ENCODE results near the gene RER1.

The RER1 gene

GRCh38 chr1:2392686-2393085, 1.0 kb downstream of the RER1 start:
- DNase-seq = no peak

DNA sequence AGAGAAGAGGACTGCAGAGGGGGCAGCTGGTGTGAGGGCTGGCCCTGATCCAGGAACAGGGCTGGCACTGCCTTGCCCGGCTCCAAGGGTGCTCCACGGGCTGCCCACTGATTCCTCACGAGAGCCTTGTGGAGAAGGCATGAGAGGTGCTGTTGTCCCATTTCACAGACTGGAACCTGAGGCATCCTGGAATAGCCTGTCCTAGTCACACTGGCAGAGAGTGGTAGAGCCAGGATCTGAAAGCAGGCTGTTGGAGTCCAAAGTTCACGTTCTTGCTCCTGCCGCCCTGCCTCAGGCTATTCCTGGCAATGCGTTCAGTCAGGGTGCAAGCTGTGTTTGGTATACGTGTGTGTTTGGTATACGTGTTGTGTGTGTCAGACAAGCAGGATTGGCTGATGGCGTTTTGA, 1.8 kb downstream of the RER1 start:
- DNase-seq = no peak

DNA sequence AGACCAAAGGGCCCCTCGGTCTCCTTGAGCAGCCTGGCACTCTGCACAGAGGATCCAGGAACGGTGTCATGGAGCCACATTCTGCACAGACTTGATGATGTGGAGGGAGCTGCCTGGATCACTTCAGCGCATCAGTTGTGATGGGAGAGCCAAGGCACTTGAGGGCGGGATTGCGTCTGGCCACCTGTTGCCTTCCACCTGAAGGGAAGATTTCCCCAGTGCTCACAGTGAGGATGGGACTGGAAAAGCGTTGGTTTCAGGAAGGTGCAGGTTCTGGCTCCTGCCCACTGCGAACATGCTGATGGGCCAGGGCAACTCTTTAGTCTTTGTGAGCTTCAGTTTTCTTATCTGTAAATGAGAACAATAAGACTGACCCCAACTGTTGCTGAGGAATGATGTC, 2.6 kb downstream of the RER1 start:
- DNase-seq = no peak

DNA sequence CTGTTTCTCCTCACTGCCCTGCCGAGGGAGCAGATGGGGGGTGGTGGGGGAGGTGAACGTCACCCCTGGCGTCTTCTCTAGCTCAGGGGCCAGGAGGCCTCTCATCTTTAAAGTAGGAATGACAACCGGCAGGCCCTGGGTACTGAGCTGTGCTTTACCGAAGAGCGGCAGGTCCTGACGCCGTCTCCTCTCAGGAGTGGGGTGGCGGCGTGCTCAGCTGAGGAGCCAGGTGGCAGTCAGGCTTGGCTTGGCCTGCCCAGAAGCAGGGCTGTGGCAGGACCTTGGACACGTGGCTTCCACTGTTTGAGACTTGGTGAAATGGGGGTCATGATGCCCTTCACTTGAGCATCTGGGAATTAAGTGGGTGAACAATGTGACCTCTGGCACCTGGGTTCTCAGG, 3.1 kb downstream of the RER1 start:
- DNase-seq = no peak

- DNase-seq = no peak
Observed at GRCh38 chr1:2395245-2395644, 3.6 kb downstream of the RER1 start.

DNA sequence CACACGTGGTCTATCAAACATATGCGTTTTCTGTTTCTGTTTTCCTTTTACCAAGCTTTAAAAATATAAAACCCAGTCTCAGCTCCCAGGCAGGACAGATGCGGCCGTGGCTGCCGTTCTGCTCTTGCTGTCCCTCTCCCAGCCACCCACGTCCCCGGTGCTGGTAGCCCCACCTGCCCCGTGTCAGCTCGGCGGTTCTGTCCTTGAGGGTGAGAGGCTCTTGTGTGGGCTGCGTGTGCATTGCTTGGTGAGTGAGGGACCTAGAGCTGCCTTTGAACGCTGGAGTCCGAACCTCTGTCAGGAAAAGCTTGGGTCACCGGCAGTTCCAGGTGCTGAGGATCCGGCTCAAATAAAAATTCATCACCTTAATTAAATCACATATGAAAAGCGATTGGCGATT, 4.4 kb downstream of the RER1 start:
- DNase-seq = no peak

DNA sequence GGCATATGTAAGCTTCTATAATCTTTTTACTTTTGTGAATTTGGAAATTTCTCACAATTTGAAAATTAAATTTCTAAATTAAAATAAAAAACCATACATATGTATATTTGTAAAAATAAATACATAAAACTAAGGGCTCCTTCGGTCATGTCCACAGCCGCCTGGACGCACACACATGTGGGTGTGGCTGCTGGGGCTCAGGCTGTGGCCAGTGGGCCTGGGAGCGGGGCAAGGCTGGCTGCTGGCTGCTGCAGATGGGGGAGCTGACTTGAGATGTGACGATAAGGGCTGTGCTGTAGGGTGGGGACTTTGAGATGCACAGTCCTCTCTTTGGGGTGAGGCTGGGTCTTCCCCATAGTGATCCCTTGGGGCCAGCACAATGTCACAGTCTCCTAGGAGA, 4.8 kb downstream of the RER1 start:
- DNase-seq = no peak

GRCh38 chr1:2397007-2397679, 5.5 kb downstream of the RER1 start:
- no peak for DNase-seq

DNA sequence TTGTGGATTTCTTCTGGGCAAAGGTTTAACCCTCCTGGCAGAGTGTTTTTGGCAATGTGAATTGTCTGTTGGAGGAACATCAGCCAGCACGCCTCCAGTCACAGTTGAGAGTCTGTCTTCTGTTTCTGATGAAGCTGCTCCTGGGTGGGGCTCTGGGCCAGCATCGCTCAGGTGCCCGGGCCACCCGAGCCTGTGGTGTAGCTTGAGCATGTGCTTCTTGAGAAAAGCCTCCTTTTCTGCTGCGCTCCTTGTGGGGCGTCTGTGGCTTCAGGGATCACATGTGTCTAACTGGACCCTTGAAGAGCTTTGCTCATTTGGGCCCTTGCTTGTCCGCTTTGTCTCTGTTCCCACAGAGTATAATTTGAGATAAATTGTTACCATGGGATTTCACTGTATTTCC, 7.2 kb downstream of the RER1 start:
- no peak for DNase-seq

- DNase-seq = no peak
Observed at GRCh38 chr1:2399890-2400575, 8.4 kb downstream of the RER1 start.

DNA sequence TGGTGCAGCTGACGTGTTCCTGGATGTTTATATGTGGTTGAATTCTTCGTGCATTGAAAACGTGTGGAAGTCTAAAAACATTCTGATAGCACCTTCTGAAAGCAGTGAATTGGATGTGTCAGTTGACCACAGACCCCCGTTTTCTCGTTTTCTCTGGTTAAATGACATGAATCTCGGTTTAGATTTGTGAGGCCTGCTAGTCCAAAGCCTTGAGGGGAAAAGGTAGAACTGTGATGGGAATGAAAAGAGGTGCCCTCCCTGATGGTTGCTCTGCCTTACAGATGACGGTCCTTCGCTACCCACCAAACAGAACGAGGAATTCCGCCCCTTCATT, 8.9 kb downstream of the RER1 start:
- no peak for DNase-seq

GRCh38 chr1:2400950-2401649, 9.5 kb downstream of the RER1 start:
- DNase-seq = no peak

DNA sequence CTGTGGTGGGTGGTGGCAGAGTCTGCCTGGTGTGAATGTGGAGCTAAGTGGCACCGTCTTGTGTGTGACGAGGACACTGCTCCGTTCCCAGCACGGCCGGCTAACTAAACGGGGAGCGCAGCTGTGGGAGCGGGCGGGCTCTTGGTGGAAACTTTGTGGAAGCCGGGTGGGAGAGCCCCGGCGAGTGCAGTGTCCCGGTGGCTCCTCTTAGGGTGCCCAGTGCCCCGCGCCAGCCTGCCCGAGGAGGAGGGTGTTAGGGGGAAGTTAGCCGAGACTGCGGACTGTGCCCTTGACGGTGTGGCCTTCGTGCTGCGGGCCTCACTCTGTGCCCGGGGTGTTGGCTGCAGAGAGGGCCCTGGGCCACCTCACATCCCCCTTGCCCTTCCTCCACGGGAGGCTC, 10.8 kb downstream of the RER1 start:
- DNase-seq = no peak

GRCh38 chr1:2403273-2403672, 11.6 kb downstream of the RER1 start:
- DNase-seq = no peak

DNA sequence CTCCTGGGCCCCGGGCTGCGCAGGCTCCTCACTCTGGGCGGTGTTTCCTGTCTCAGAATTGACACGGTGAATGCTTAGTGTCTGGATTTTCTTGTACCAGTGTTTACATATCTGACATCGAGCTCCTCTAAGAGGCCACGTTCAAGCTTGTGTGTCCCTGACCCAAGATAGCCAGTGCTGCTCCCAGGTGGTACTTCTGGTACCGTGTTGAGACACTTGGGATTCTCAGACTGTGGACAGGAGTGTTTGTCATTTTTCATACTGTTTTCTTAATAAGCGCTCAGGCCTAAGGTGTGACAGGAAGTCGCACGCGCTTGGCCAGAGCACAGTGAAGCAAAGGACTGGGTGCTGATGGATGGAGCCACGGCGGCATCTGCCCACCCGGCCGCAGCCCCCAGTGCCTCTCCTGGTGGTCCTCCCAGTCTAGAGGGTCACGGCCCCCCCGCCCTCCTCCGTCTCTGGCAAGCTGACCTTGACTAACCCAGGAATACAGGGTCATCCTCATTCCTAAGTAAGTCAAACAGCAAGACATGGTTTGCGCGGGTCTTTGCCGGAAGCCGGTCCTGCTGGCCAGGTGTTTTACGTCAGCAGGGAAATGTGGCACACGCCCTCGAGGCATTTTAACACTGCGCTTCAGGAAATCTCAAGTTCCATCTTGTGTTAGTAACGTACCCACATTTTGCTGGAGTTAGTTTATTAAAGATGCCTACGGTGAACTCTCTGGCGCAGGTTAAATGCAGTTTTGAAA, 12.7 kb downstream of the RER1 start:
- no peak for DNase-seq

DNA sequence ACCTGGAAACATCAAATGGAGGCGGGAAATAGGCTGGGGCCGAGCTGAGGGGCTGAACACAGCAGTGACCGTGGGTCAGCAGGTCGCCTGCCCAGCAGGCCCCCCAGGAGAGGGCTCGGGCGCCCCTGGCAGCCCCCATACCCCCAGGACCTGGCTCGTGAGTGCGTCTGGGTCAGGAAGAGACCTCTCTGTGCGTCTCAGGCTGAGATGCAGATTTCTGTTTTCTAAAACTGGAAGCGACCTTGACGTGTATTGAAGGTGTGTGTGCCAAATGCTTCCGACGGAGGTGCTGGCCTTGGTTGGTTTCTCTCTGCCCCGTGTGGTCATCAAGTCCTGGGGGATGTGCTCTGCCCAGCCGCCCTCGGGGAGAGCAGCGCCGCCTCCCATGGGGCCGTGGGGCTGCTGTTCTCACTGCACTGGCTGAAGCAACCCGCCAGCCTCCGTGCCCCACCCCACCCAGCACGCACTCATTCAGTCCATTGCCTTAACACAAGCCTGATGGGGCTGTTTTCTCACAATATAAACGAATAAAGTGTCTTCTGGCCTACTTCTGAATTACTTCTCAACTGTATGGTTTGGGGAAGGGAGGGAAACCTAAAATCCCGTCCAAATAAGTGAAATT, 13.4 kb downstream of the RER1 start:
- DNase-seq = no peak

GRCh38 chr1:2405588-2406295, 14.1 kb downstream of the RER1 start:
- no peak for DNase-seq

GRCh38 chr1:2406451-2407041, 14.9 kb downstream of the RER1 start:
- no peak for DNase-seq

- DNase-seq = no peak
Observed at GRCh38 chr1:2407166-2407990, 15.7 kb downstream of the RER1 start.

DNA sequence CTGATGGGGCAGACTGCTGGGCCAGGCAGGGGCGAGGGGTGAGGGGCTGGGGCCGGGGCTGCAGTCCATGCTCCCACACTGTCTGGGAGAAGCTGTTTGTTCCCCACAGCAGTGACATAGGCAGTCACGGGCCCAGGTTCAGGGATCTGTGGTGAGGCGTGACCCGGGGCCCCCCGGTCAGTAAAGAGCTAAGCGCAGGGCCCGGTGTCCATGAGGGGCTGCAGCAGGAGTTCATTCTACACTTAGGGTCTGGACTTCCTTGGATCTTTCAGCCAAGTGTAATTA, 16.3 kb downstream of the RER1 start:
- no peak for DNase-seq

DNA sequence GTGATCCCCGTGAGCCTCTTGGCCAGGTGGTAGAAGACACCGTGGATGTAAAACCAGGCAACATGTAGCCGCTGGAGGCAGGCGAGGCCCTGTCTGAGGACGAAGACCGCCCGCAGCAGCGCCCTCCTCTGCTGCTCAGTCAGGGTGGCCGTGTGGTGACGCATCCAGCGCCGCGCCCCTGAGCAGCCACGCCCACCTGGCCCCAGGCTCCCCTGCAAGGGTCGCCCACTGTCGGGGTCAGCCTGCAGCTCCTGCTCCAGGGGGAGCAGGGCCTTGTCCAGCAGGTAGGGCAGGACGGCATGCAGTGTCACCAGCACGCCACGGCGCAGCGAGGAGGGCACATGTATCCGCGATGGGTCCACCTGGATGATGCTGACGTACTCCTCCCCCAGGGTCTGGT, 16.8 kb downstream of the RER1 start:
- no peak for DNase-seq

DNA sequence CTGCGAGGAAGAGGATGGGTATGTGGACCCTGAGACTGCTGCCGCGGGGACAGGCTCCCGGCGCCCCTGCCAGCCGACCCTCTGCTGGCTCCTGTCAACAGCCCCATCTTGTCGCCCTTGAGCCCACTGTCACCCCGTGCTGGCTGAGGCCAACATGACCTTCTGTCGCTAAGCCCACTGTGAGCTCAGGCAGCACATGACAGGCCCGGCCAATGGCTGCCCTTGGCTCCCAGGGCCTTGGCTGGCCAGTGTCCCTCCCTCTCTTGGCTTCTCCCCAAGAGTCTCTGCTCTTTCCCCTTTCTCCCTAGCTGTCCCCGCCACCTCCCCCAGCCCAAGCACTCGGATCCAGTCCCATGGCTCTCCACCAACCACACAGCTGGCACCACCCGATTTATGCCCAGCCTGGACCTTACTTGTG, 17.2 kb downstream of the RER1 start:
- no peak for DNase-seq

All from activated CD4-positive, alpha-beta T cell treated with anti-CD3 and anti-CD28 coated beads, Interleukin-2, amount 50 U/mL, for 48 hours (primary cell).